Mucosa of stomach (tissue), 1 donor: Measurements from ENCODE around the gene NPC2.
A peak's percentile ranks its signal among the peaks of the same experiment; 100 is the strongest.
"Not testable (repeated sequence)": the region's sequence is repeated elsewhere in the genome, so short reads cannot be mapped to it uniquely, and the experiment has no call there.

Source experiments
- H3K27me3 ChIP-seq: one replicate; pipeline ENCODE4 v1.7.0; 2013; ENCODE audit warnings: mild to moderate bottlenecking, low read length; ENCODE audit not compliant: control insufficient read depth, insufficient read depth
- H3K36me3 ChIP-seq: one replicate; pipeline ENCODE4 v1.7.0; 2013; ENCODE audit warnings: low read length; ENCODE audit not compliant: control insufficient read depth, insufficient read depth
- H3K4me1 ChIP-seq: one replicate; pipeline ENCODE4 v1.7.0; 2013; ENCODE audit warnings: mild to moderate bottlenecking, low read length; ENCODE audit not compliant: control insufficient read depth, insufficient read depth
- H3K4me3 ChIP-seq: one replicate; pipeline ENCODE4 v1.7.0; 2013; ENCODE audit warnings: low read length
- H3K9ac ChIP-seq: one replicate; pipeline ENCODE4 v1.7.0; 2013; ENCODE audit warnings: mild to moderate bottlenecking, low read length, moderate library complexity
- H3K9me3 ChIP-seq: one replicate; pipeline ENCODE4 v1.7.0; 2013; ENCODE audit warnings: mild to moderate bottlenecking, low read length, moderate library complexity; ENCODE audit not compliant: control insufficient read depth
- donor health status: Pancreatic carcinoma.

The NPC2 gene

GRCh38 chr14:74492776-74493342, at the start of gene NPC2:
TSS of gene NPC2 (minus strand) at chr14:74493305. CDS start at chr14:74493274, 31 bp downstream.
- Histone ChIP-seq H3K36me3 (no peaks in the 10 kb centered on the region), H3K27me3 (no peaks in the 10 kb centered on the region), H3K9ac (peak within 1 kb of the TSS; percentile 93), H3K4me1 (peaks cover 13% of the 10 kb centered on the region), H3K4me3 (peak within 1 kb of the TSS; percentile 90), H3K9me3 (no peaks in the 10 kb centered on the region)

GRCh38 chr14:74542056-74542685, 49.1 kb upstream of the NPC2 start:
- Histone ChIP-seq H3K9ac (no peak overlapping the region), H3K9me3 (no peaks in the 10 kb centered on the region), H3K27me3 (no peaks in the 10 kb centered on the region), H3K4me1 (no peaks in the 10 kb centered on the region), H3K4me3 (no peak overlapping the region), H3K36me3 (no peaks in the 10 kb centered on the region)

- no peaks in the 10 kb centered on the region for H3K36me3 ChIP-seq
Observed at GRCh38 chr14:74541225-74541624, 48.1 kb upstream of the NPC2 start.

GRCh38 chr14:74539503-74539902, 46.4 kb upstream of the NPC2 start:
- Histone ChIP-seq H3K36me3 (no peaks in the 10 kb centered on the region), H3K9ac (no peak overlapping the region), H3K27me3 (no peaks in the 10 kb centered on the region), H3K4me1 (no peaks in the 10 kb centered on the region), H3K9me3 (no peaks in the 10 kb centered on the region), H3K4me3 (no peak overlapping the region)

More at GRCh38 chr14:74541225-74541624, 48.1 kb upstream of the NPC2 start:
- Histone ChIP-seq H3K4me1 (no peaks in the 10 kb centered on the region), H3K9me3 (no peaks in the 10 kb centered on the region), H3K9ac (no peak overlapping the region), H3K27me3 (no peaks in the 10 kb centered on the region), H3K4me3 (no peak overlapping the region)

- Histone ChIP-seq H3K9me3 (no peaks in the 10 kb centered on the region), H3K9ac (no peak overlapping the region), H3K4me3 (no peak overlapping the region), H3K27me3 (no peaks in the 10 kb centered on the region), H3K36me3 (no peaks in the 10 kb centered on the region), H3K4me1 (no peaks in the 10 kb centered on the region)
Observed at GRCh38 chr14:74538411-74539391, 45.6 kb upstream of the NPC2 start.

- H3K4me1 ChIP-seq, H3K4me3 ChIP-seq, H3K9me3 ChIP-seq, H3K36me3 ChIP-seq, H3K9ac ChIP-seq, H3K27me3 ChIP-seq: not testable (repeated sequence)
Observed at GRCh38 chr14:74536336-74536735, 43.2 kb upstream of the NPC2 start.

GRCh38 chr14:74535756-74536325, 42.7 kb upstream of the NPC2 start:
- no peaks in the 10 kb centered on the region for H3K27me3 ChIP-seq
- H3K4me1 ChIP-seq: peaks cover 4% of the 10 kb centered on the region

GRCh38 chr14:74533576-74533975, 40.5 kb upstream of the NPC2 start:
- Histone ChIP-seq H3K9ac (no peak overlapping the region), H3K4me1 (peaks cover 4% of the 10 kb centered on the region), H3K36me3 (no peaks in the 10 kb centered on the region), H3K27me3 (no peaks in the 10 kb centered on the region), H3K9me3 (no peaks in the 10 kb centered on the region), H3K4me3 (no peak overlapping the region)

More at GRCh38 chr14:74535756-74536325, 42.7 kb upstream of the NPC2 start:
- Histone ChIP-seq H3K9me3 (no peaks in the 10 kb centered on the region), H3K9ac (no peak overlapping the region), H3K4me3 (no peak overlapping the region), H3K36me3 (no peaks in the 10 kb centered on the region)

- Histone ChIP-seq H3K27me3 (no peaks in the 10 kb centered on the region), H3K4me1 (peaks cover 4% of the 10 kb centered on the region), H3K9me3 (no peaks in the 10 kb centered on the region), H3K4me3 (no peak overlapping the region), H3K9ac (no peak overlapping the region), H3K36me3 (no peaks in the 10 kb centered on the region)
Observed at GRCh38 chr14:74532246-74532645, 39.1 kb upstream of the NPC2 start.

GRCh38 chr14:74531467-74531866, 38.4 kb upstream of the NPC2 start:
- H3K36me3 ChIP-seq: no peaks in the 10 kb centered on the region
- H3K4me1 ChIP-seq: peaks cover 4% of the 10 kb centered on the region
- no peaks in the 10 kb centered on the region for H3K9me3 ChIP-seq
- H3K9ac ChIP-seq: no peak overlapping the region
- no peak overlapping the region for H3K4me3 ChIP-seq
- no peaks in the 10 kb centered on the region for H3K27me3 ChIP-seq

- Histone ChIP-seq H3K4me3 (no peak overlapping the region), H3K27me3 (no peaks in the 10 kb centered on the region), H3K4me1 (peaks cover 4% of the 10 kb centered on the region), H3K36me3 (no peaks in the 10 kb centered on the region), H3K9me3 (no peaks in the 10 kb centered on the region), H3K9ac (no peak overlapping the region)
Observed at GRCh38 chr14:74531006-74531405, 37.9 kb upstream of the NPC2 start.

- peaks cover 4% of the 10 kb centered on the region for H3K4me1 ChIP-seq
- no peaks in the 10 kb centered on the region for H3K36me3 ChIP-seq
- H3K9ac ChIP-seq: no peak overlapping the region
- no peaks in the 10 kb centered on the region for H3K9me3 ChIP-seq
- no peak overlapping the region for H3K4me3 ChIP-seq
- H3K27me3 ChIP-seq: peaks cover 3% of the 10 kb centered on the region
Observed at GRCh38 chr14:74528886-74529285, 35.8 kb upstream of the NPC2 start.
